ENCODE measurements around the gene DUSP16.

Gene DUSP16

GRCh38 chr12:12508612-12509011 lies 54.1 kb downstream of the DUSP16 start:
- no peak overlapping the region for H2BK12ac ChIP-seq (ENCODE audit: low read length in 2 of 2)
- no peak overlapping the region for H3K23ac ChIP-seq (ENCODE audit: low read length in 2 of 2)
- H2BK120ac ChIP-seq (ENCODE audit: low read depth, low read length), result no peak overlapping the region
- H3K14ac ChIP-seq (ENCODE audit: low read length in 2 of 2), result no peak overlapping the region
- H3K9ac ChIP-seq (ENCODE audit: low read length), result no peak overlapping the region
- H3K4me3 ChIP-seq (ENCODE audit: insufficient read depth in 1 of 2, low read depth in 1 of 2, low read length in 2 of 2), result no peak overlapping the region
- no peak overlapping the region for H2AK5ac ChIP-seq (ENCODE audit: low read length, severe bottlenecking)
- H2BK5ac ChIP-seq (ENCODE audit: low read depth, low read length, poor library complexity, severe bottlenecking), result no peak overlapping the region
- DNase-seq, result peak; percentile 13
- 100% methylated on average over 1 of the region's 2 CpGs for WGBS
- no peak overlapping the region for H2AFZ ChIP-seq (ENCODE audit: low read depth, low read length)
- no peak overlapping the region for H3K4me2 ChIP-seq (ENCODE audit: low read length, poor library complexity, severe bottlenecking)
- no peaks in the 10 kb centered on the region for H3K9me3 ChIP-seq (ENCODE audit: control insufficient read depth, low read length)
- peaks cover 2% of the 10 kb centered on the region for H3K4me1 ChIP-seq (ENCODE audit: control insufficient read depth, insufficient read depth, low read depth, low read length)
- H2BK15ac ChIP-seq (ENCODE audit: low read depth, poor library complexity, severe bottlenecking), result no peak overlapping the region
- no peaks in the 10 kb centered on the region for H3K27me3 ChIP-seq (ENCODE audit: control insufficient read depth in 1 of 2, insufficient read depth in 1 of 2, low read length in 2 of 2)
- H3K79me1 ChIP-seq (replicated peaks; ENCODE audit: low read length, poor library complexity, severe bottlenecking), result peaks cover 14% of the 10 kb centered on the region
- no peak overlapping the region for H4K91ac ChIP-seq (ENCODE audit: low read length)
- no peak overlapping the region for H4K8ac ChIP-seq (ENCODE audit: low read length)
- H3K36me3 ChIP-seq (ENCODE audit: control insufficient read depth in 1 of 2, insufficient read depth in 2 of 2, low read depth in 1 of 2, low read length in 2 of 2), result peaks cover 0 to 6% of the 10 kb centered on the region in 2 experiments
- no peak overlapping the region for H3K27ac ChIP-seq (ENCODE audit: low read length, poor library complexity, severe bottlenecking)
- H3K18ac ChIP-seq (ENCODE audit: low read depth in 1 of 2, low read length in 2 of 2), result no peak overlapping the region
- H3K4ac ChIP-seq (ENCODE audit: low read depth in 1 of 2, low read length in 2 of 2), result no peak overlapping the region

GRCh38 chr12:12507121-12507520 lies 55.5 kb downstream of the DUSP16 start:
- no peak overlapping the region for H2BK5ac ChIP-seq (ENCODE audit: low read depth, low read length, poor library complexity, severe bottlenecking)
- H3K79me1 ChIP-seq (replicated peaks; ENCODE audit: low read length, poor library complexity, severe bottlenecking), result peaks cover 19% of the 10 kb centered on the region
- no peaks in the 10 kb centered on the region for H3K27me3 ChIP-seq (ENCODE audit: control insufficient read depth in 1 of 2, insufficient read depth in 1 of 2, low read length in 2 of 2)
- peak; percentile 51 for DNase-seq
- H3K9ac ChIP-seq (ENCODE audit: low read length), result peak overlapping the region; percentile 90
- no peaks in the 10 kb centered on the region for H3K36me3 ChIP-seq (ENCODE audit: control insufficient read depth in 1 of 2, insufficient read depth in 2 of 2, low read depth in 1 of 2, low read length in 2 of 2)
- no peak overlapping the region for H2AFZ ChIP-seq (ENCODE audit: low read depth, low read length)
- no peak overlapping the region for H3K4ac ChIP-seq (ENCODE audit: low read depth in 1 of 2, low read length in 2 of 2)
- H3K4me3 ChIP-seq (ENCODE audit: insufficient read depth in 1 of 2, low read depth in 1 of 2, low read length in 2 of 2), result peak overlapping the region in 1 of 2 experiments; percentile 68
- H3K14ac ChIP-seq (ENCODE audit: low read length in 2 of 2), result no peak overlapping the region
- no peaks in the 10 kb centered on the region for H3K9me3 ChIP-seq (ENCODE audit: control insufficient read depth, low read length)
- H2BK15ac ChIP-seq (ENCODE audit: low read depth, poor library complexity, severe bottlenecking), result no peak overlapping the region
- no peak overlapping the region for H2BK12ac ChIP-seq (ENCODE audit: low read length in 2 of 2)
- H2AK5ac ChIP-seq (ENCODE audit: low read length, severe bottlenecking), result no peak overlapping the region
- no peak overlapping the region for H2BK120ac ChIP-seq (ENCODE audit: low read depth, low read length)
- no CpG with 5 or more reads among the region's 1 CpG for WGBS
- H3K27ac ChIP-seq (ENCODE audit: low read length, poor library complexity, severe bottlenecking), result no peak overlapping the region
- no peak overlapping the region for H3K18ac ChIP-seq (ENCODE audit: low read depth in 1 of 2, low read length in 2 of 2)
- H3K23ac ChIP-seq (ENCODE audit: low read length in 2 of 2), result no peak overlapping the region
- no peak overlapping the region for H3K4me2 ChIP-seq (ENCODE audit: low read length, poor library complexity, severe bottlenecking)
- no peak overlapping the region for H4K8ac ChIP-seq (ENCODE audit: low read length)
- no peak overlapping the region for H4K91ac ChIP-seq (ENCODE audit: low read length)
- H3K4me1 ChIP-seq (ENCODE audit: control insufficient read depth, insufficient read depth, low read depth, low read length), result peaks cover 2% of the 10 kb centered on the region

- Histone ChIP-seq H3K4me2 (ENCODE audit: low read length, poor library complexity, severe bottlenecking) (no peak overlapping the region), H4K91ac (ENCODE audit: low read length) (no peak overlapping the region), H3K9ac (ENCODE audit: low read length) (peak overlapping the region; percentile 90), H2AFZ (ENCODE audit: low read depth, low read length) (no peak overlapping the region), H3K79me1 (replicated peaks; ENCODE audit: low read length, poor library complexity, severe bottlenecking) (peaks cover 21% of the 10 kb centered on the region), H2BK15ac (ENCODE audit: low read depth, poor library complexity, severe bottlenecking) (no peak overlapping the region), H3K4me3 (ENCODE audit: insufficient read depth in 1 of 2, low read depth in 1 of 2, low read length in 2 of 2) (peak overlapping the region in 1 of 2 experiments; percentile 68), H2AK5ac (ENCODE audit: low read length, severe bottlenecking) (no peak overlapping the region), H2BK5ac (ENCODE audit: low read depth, low read length, poor library complexity, severe bottlenecking) (no peak overlapping the region), H2BK120ac (ENCODE audit: low read depth, low read length) (no peak overlapping the region), H2BK12ac (ENCODE audit: low read length in 2 of 2) (no peak overlapping the region), H3K4me1 (ENCODE audit: control insufficient read depth, insufficient read depth, low read depth, low read length) (peaks cover 2% of the 10 kb centered on the region), H3K14ac (ENCODE audit: low read length in 2 of 2) (no peak overlapping the region), H4K8ac (ENCODE audit: low read length) (no peak overlapping the region), H3K36me3 (ENCODE audit: control insufficient read depth in 1 of 2, insufficient read depth in 2 of 2, low read depth in 1 of 2, low read length in 2 of 2) (no peaks in the 10 kb centered on the region), H3K27me3 (ENCODE audit: control insufficient read depth in 1 of 2, insufficient read depth in 1 of 2, low read length in 2 of 2) (no peaks in the 10 kb centered on the region), H3K27ac (ENCODE audit: low read length, poor library complexity, severe bottlenecking) (no peak overlapping the region), H3K4ac (ENCODE audit: low read depth in 1 of 2, low read length in 2 of 2) (no peak overlapping the region), H3K23ac (ENCODE audit: low read length in 2 of 2) (no peak overlapping the region), H3K9me3 (ENCODE audit: control insufficient read depth, low read length) (no peaks in the 10 kb centered on the region), H3K18ac (ENCODE audit: low read depth in 1 of 2, low read length in 2 of 2) (peak overlapping the region in 1 of 2 experiments; percentile 84)
- peak; percentile 90 for DNase-seq
- 4% methylated on average over 3 of the region's 3 CpGs for WGBS
Observed at GRCh38 chr12:12506496-12506890, 56.2 kb downstream of the DUSP16 start.

GRCh38 chr12:12505544-12506495 lies 56.8 kb downstream of the DUSP16 start:
- Histone ChIP-seq H2BK12ac (ENCODE audit: low read length in 2 of 2) (no peak overlapping the region), H3K79me1 (replicated peaks; ENCODE audit: low read length, poor library complexity, severe bottlenecking) (peaks cover 19% of the 10 kb centered on the region), H2AFZ (ENCODE audit: low read depth, low read length) (no peak overlapping the region), H3K9ac (ENCODE audit: low read length) (peak overlapping the region; percentile 90), H3K36me3 (ENCODE audit: control insufficient read depth in 1 of 2, insufficient read depth in 2 of 2, low read depth in 1 of 2, low read length in 2 of 2) (no peaks in the 10 kb centered on the region), H3K23ac (ENCODE audit: low read length in 2 of 2) (no peak overlapping the region), H2BK120ac (ENCODE audit: low read depth, low read length) (no peak overlapping the region), H3K14ac (ENCODE audit: low read length in 2 of 2) (peak overlapping the region in 1 of 2 experiments; percentile 7), H4K91ac (ENCODE audit: low read length) (no peak overlapping the region), H3K9me3 (ENCODE audit: control insufficient read depth, low read length) (no peaks in the 10 kb centered on the region), H2AK5ac (ENCODE audit: low read length, severe bottlenecking) (no peak overlapping the region), H3K4ac (ENCODE audit: low read depth in 1 of 2, low read length in 2 of 2) (peak overlapping the region in 1 of 2 experiments; percentile 29), H4K8ac (ENCODE audit: low read length) (no peak overlapping the region), H3K27me3 (ENCODE audit: control insufficient read depth in 1 of 2, insufficient read depth in 1 of 2, low read length in 2 of 2) (no peaks in the 10 kb centered on the region), H3K4me2 (ENCODE audit: low read length, poor library complexity, severe bottlenecking) (no peak overlapping the region), H3K4me3 (ENCODE audit: insufficient read depth in 1 of 2, low read depth in 1 of 2, low read length in 2 of 2) (peak overlapping the region in 1 of 2 experiments; percentile 68), H3K27ac (ENCODE audit: low read length, poor library complexity, severe bottlenecking) (no peak overlapping the region), H3K18ac (ENCODE audit: low read depth in 1 of 2, low read length in 2 of 2) (peak overlapping the region; percentile 18 to 23), H2BK5ac (ENCODE audit: low read depth, low read length, poor library complexity, severe bottlenecking) (no peak overlapping the region), H2BK15ac (ENCODE audit: low read depth, poor library complexity, severe bottlenecking) (no peak overlapping the region), H3K4me1 (ENCODE audit: control insufficient read depth, insufficient read depth, low read depth, low read length) (peaks cover 2% of the 10 kb centered on the region)
- peak; percentile 82 for DNase-seq
- 43% methylated on average over 11 of the region's 11 CpGs for WGBS

Measured in mesenchymal stem cell (in vitro differentiated cells and primary cell).